MG63 (cell line): ENCODE measurements around the gene MEIS1. TPM values are rescaled to one million over a fixed set of nuclear protein-coding genes. Genes with fewer than 3 reads are reported as not detected.

ENCODE experiments used
- DNase-seq: peaks from one replicate; pipeline ENCODE4 v3.0.0-alpha.2; 2020
- H3K27me3 ChIP-seq: fragments of 250-450 bp; sonication (Bioruptor Pico); 2 replicates; pipeline ENCODE4 v1.5.1; 2020; ENCODE audit warnings: mild to moderate bottlenecking, moderate library complexity
- H3K36me3 ChIP-seq: fragments of 250-450 bp; sonication (Bioruptor Pico); 2 replicates; pipeline ENCODE4 v1.5.1; 2020; ENCODE audit warnings: mild to moderate bottlenecking, moderate library complexity
- H3K4me3 ChIP-seq: fragments of 250-450 bp; sonication (Bioruptor Pico); 2 replicates; pipeline ENCODE4 v1.5.1; 2020; ENCODE audit warnings: mild to moderate bottlenecking, moderate library complexity
- H3K9me3 ChIP-seq: fragments of 250-450 bp; sonication (Bioruptor Pico); 2 replicates; pipeline ENCODE4 v1.5.1; 2020; ENCODE audit warnings: mild to moderate bottlenecking, moderate library complexity
- total RNA-seq: library from RNA; depleted of rRNA; stranded (reverse); fragments of >200 nt; shearing (Covaris generic); gene quantifications from 2 replicates; pipeline ENCODE4 v1.2.3, GENCODE V29; 2014; ENCODE audit warnings: low replicate concordance

MEIS1 gene
- total RNA-seq, 1 experiment from 2014 or later, result 3.6 TPM

- H3K4me3 ChIP-seq, result no peak overlapping the region
- no peaks in the 10 kb centered on the region; the same call in 1 of the 2 replicates for H3K36me3 ChIP-seq
- DNase-seq, result no peak
- no peaks in the 10 kb centered on the region for H3K9me3 ChIP-seq
- H3K27me3 ChIP-seq, result no peaks in the 10 kb centered on the region
These were observed 17.3 kb downstream of the MEIS1 start for GRCh38 chr2:66452214-66452613.

- H3K27me3 ChIP-seq, result no peaks in the 10 kb centered on the region
- no peaks in the 10 kb centered on the region; the same call in 1 of the 2 replicates for H3K36me3 ChIP-seq
- H3K4me3 ChIP-seq, result no peak overlapping the region
- no peaks in the 10 kb centered on the region for H3K9me3 ChIP-seq
- DNase-seq, result no peak
These were observed 18.0 kb downstream of the MEIS1 start for GRCh38 chr2:66452917-66453316.

GRCh38 chr2:66455490-66455889 is 20.6 kb downstream of the MEIS1 start:
- H3K4me3 ChIP-seq, result no peak overlapping the region
- no peaks in the 10 kb centered on the region for H3K9me3 ChIP-seq
- H3K36me3 ChIP-seq, result no peaks in the 10 kb centered on the region; the same call in 1 of the 2 replicates
- no peak for DNase-seq
- H3K27me3 ChIP-seq, result no peaks in the 10 kb centered on the region

- Histone ChIP-seq H3K4me3 (no peak overlapping the region), H3K27me3 (no peaks in the 10 kb centered on the region), H3K9me3 (no peaks in the 10 kb centered on the region), H3K36me3 (no peaks in the 10 kb centered on the region; the same call in 1 of the 2 replicates)
- no peak for DNase-seq
These were observed 21.5 kb downstream of the MEIS1 start for GRCh38 chr2:66456183-66457041.

GRCh38 chr2:66457545-66457944 is 22.6 kb downstream of the MEIS1 start:
- Histone ChIP-seq H3K27me3 (no peaks in the 10 kb centered on the region), H3K9me3 (no peaks in the 10 kb centered on the region), H3K4me3 (no peak overlapping the region), H3K36me3 (no peaks in the 10 kb centered on the region; the same call in 1 of the 2 replicates)
- DNase-seq, result no peak

GRCh38 chr2:66460031-66460430 is 25.1 kb downstream of the MEIS1 start:
- H3K4me3 ChIP-seq, result no peak overlapping the region
- no peak for DNase-seq
- no peaks in the 10 kb centered on the region for H3K9me3 ChIP-seq
- H3K36me3 ChIP-seq, result no peaks in the 10 kb centered on the region
- no peaks in the 10 kb centered on the region for H3K27me3 ChIP-seq

GRCh38 chr2:66461001-66461663 is 26.2 kb downstream of the MEIS1 start:
- H3K9me3 ChIP-seq, result no peaks in the 10 kb centered on the region
- no peak overlapping the region for H3K4me3 ChIP-seq
- DNase-seq, result no peak
- no peaks in the 10 kb centered on the region for H3K27me3 ChIP-seq
- no peaks in the 10 kb centered on the region for H3K36me3 ChIP-seq

- Histone ChIP-seq H3K36me3 (no peaks in the 10 kb centered on the region), H3K9me3 (no peaks in the 10 kb centered on the region), H3K27me3 (no peaks in the 10 kb centered on the region), H3K4me3 (no peak overlapping the region)
- no peak for DNase-seq
These were observed 27.0 kb downstream of the MEIS1 start for GRCh38 chr2:66461664-66462500.

GRCh38 chr2:66462501-66462825 is 27.5 kb downstream of the MEIS1 start:
- H3K36me3 ChIP-seq, result no peaks in the 10 kb centered on the region
- no peak overlapping the region for H3K4me3 ChIP-seq
- no peaks in the 10 kb centered on the region for H3K9me3 ChIP-seq
- no peak for DNase-seq
- H3K27me3 ChIP-seq, result no peaks in the 10 kb centered on the region

GRCh38 chr2:66463206-66463755 is 28.4 kb downstream of the MEIS1 start:
- DNase-seq, result no peak
- Histone ChIP-seq H3K9me3 (no peaks in the 10 kb centered on the region), H3K36me3 (no peaks in the 10 kb centered on the region), H3K27me3 (no peaks in the 10 kb centered on the region), H3K4me3 (no peak overlapping the region)

- Histone ChIP-seq H3K36me3 (no peaks in the 10 kb centered on the region), H3K27me3 (no peaks in the 10 kb centered on the region), H3K9me3 (no peaks in the 10 kb centered on the region), H3K4me3 (no peak overlapping the region)
- DNase-seq, result no peak
These were observed 30.2 kb downstream of the MEIS1 start for GRCh38 chr2:66464930-66465637.

GRCh38 chr2:66466433-66466832 is 31.5 kb downstream of the MEIS1 start:
- no peaks in the 10 kb centered on the region for H3K27me3 ChIP-seq
- H3K36me3 ChIP-seq, result no peaks in the 10 kb centered on the region
- H3K9me3 ChIP-seq, result no peaks in the 10 kb centered on the region
- no peak overlapping the region for H3K4me3 ChIP-seq
- DNase-seq, result no peak

GRCh38 chr2:66467718-66468117 is 32.8 kb downstream of the MEIS1 start:
- Histone ChIP-seq H3K4me3 (no peak overlapping the region), H3K9me3 (no peaks in the 10 kb centered on the region), H3K36me3 (no peaks in the 10 kb centered on the region), H3K27me3 (no peaks in the 10 kb centered on the region)
- DNase-seq, result no peak

GRCh38 chr2:66469214-66469902 is 34.4 kb downstream of the MEIS1 start:
- Histone ChIP-seq H3K4me3 (no peak overlapping the region), H3K36me3 (no peaks in the 10 kb centered on the region), H3K27me3 (no peaks in the 10 kb centered on the region), H3K9me3 (no peaks in the 10 kb centered on the region)
- no peak for DNase-seq

GRCh38 chr2:66470199-66470598 is 35.3 kb downstream of the MEIS1 start:
- no peaks in the 10 kb centered on the region for H3K36me3 ChIP-seq
- no peak for DNase-seq
- H3K27me3 ChIP-seq, result no peaks in the 10 kb centered on the region
- no peak overlapping the region for H3K4me3 ChIP-seq
- no peaks in the 10 kb centered on the region for H3K9me3 ChIP-seq
